A549 treated with CpdA at 1 μM for 4 hours (cell line): ENCODE data around the gene DMRT3. TPM values are rescaled to one million over a fixed set of nuclear protein-coding genes. Genes with fewer than 3 reads are reported as not detected.

ENCODE experiments used
- total RNA-seq: library from RNA; stranded (reverse); fragments of 200-300 nt; extraction: Qiagen RNA extraction; gene quantifications from 5 replicates; pipeline ENCODE4 v1.2.3, GENCODE V29; 2022; ENCODE audit warnings: low read depth

The DMRT3 gene
- not detected in 5 replicates for total RNA-seq

GRCh38 chr9:976258-976942 lies at the start of gene DMRT3:
TSS of gene DMRT3 (plus strand) at chr9:976655. CDS start at chr9:977002, 347 bp downstream.

Other genes starting within 250 kb of the DMRT3 start
- gene DMRT1, start 135.0 kb upstream of the DMRT3 start, total RNA-seq, result 0.02 TPM in 1 of 5 replicates, not detected in the others
- gene DMRT2, start 73.7 kb downstream of the DMRT3 start, total RNA-seq, result 0.09 to 0.13 TPM in 2 of 5 replicates, not detected in the others